SHP77 (cell line): ENCODE results near the gene LAMB4.

ENCODE experiments used
- DNase-seq, 2 experiments: peaks; one replicate each; lab custom pipeline; 2025; lab: John Stamatoyannopoulos, UW

LAMB4 gene

GRCh38 chr7:108079648-108080591 lies 50.2 kb downstream of the LAMB4 start:
- DNase-seq: no peak

GRCh38 chr7:108079276-108079647 lies 50.9 kb downstream of the LAMB4 start:
- no peak for DNase-seq

- no peak for DNase-seq
Measured at GRCh38 chr7:108078691-108079090, 51.5 kb downstream of the LAMB4 start.

GRCh38 chr7:108078211-108078673 lies 51.9 kb downstream of the LAMB4 start:
- no peak for DNase-seq

GRCh38 chr7:108077709-108078108 lies 52.5 kb downstream of the LAMB4 start:
- DNase-seq: no peak

GRCh38 chr7:108076156-108076555 lies 54.0 kb downstream of the LAMB4 start:
- no peak for DNase-seq

GRCh38 chr7:108073305-108074070 lies 56.7 kb downstream of the LAMB4 start:
- DNase-seq: no peak

GRCh38 chr7:108072739-108073138 lies 57.4 kb downstream of the LAMB4 start:
- DNase-seq: no peak

- no peak for DNase-seq
Measured at GRCh38 chr7:108072116-108072515, 58.0 kb downstream of the LAMB4 start.

GRCh38 chr7:108071551-108071950 lies 58.6 kb downstream of the LAMB4 start:
- DNase-seq: no peak

GRCh38 chr7:108069646-108070045 lies 60.5 kb downstream of the LAMB4 start:
- DNase-seq: no peak

GRCh38 chr7:108067844-108068243 lies 62.3 kb downstream of the LAMB4 start:
- DNase-seq: peak; percentile 48 to 68

GRCh38 chr7:108066486-108066885 lies 63.7 kb downstream of the LAMB4 start:
- DNase-seq: no peak

- DNase-seq: no peak
Measured at GRCh38 chr7:108063520-108063933, 66.6 kb downstream of the LAMB4 start.

GRCh38 chr7:108062250-108063014 lies 67.7 kb downstream of the LAMB4 start:
- DNase-seq: no peak

GRCh38 chr7:108059526-108059925 lies 70.6 kb downstream of the LAMB4 start:
- no peak for DNase-seq

- DNase-seq: no peak
Measured at GRCh38 chr7:108057951-108058481, 72.1 kb downstream of the LAMB4 start.

GRCh38 chr7:108055611-108056021 lies 74.5 kb downstream of the LAMB4 start:
- DNase-seq: no peak

GRCh38 chr7:108054537-108054936 lies 75.6 kb downstream of the LAMB4 start:
- no peak for DNase-seq

- DNase-seq: no peak
Measured at GRCh38 chr7:108053250-108053649, 76.9 kb downstream of the LAMB4 start.

- DNase-seq: no peak
Measured at GRCh38 chr7:108051454-108051853, 78.7 kb downstream of the LAMB4 start.

- no peak for DNase-seq
Measured at GRCh38 chr7:108049962-108050361, 80.2 kb downstream of the LAMB4 start.
